ENCODE measurements around the gene ARID5B.
"Not testable (repeated sequence)": the region's sequence is repeated elsewhere in the genome, so short reads cannot be mapped to it uniquely, and the experiment has no call there.

- TF ChIP-seq, protein P1, sequence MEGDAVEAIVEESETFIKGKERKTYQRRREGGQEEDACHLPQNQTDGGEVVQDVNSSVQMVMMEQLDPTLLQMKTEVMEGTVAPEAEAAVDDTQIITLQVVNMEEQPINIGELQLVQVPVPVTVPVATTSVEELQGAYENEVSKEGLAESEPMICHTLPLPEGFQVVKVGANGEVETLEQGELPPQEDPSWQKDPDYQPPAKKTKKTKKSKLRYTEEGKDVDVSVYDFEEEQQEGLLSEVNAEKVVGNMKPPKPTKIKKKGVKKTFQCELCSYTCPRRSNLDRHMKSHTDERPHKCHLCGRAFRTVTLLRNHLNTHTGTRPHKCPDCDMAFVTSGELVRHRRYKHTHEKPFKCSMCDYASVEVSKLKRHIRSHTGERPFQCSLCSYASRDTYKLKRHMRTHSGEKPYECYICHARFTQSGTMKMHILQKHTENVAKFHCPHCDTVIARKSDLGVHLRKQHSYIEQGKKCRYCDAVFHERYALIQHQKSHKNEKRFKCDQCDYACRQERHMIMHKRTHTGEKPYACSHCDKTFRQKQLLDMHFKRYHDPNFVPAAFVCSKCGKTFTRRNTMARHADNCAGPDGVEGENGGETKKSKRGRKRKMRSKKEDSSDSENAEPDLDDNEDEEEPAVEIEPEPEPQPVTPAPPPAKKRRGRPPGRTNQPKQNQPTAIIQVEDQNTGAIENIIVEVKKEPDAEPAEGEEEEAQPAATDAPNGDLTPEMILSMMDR (IDR thresholded peaks at IDR 0.05; ENCODE audit: poor library complexity): not testable (repeated sequence)
- TF ChIP-seq EZH2 (IDR thresholded peaks at IDR 0.05; ENCODE audit: borderline replicate concordance); EZH2phosphoT487 (IDR thresholded peaks at IDR 0.05; ENCODE audit: low read depth, severe bottlenecking, unreplicated experiment): not testable (repeated sequence)
These were observed 34.1 kb upstream of the ARID5B start for GRCh38 chr10:61867374-61867773.
